OCI-LY1 (cell line): ENCODE results near the gene KRT6B.

Source experiments
- H2AFZ ChIP-seq: fragments of 200-600 bp; sonication (generic), shearing (Covaris generic); 2 replicates; pipeline ENCODE4 v1.6.0; 2014; ENCODE audit warnings: antibody characterized with exemption, mild to moderate bottlenecking, low read length
- H3F3A ChIP-seq: fragments of 200-600 bp; sonication (generic), shearing (Covaris generic); 2 replicates; pipeline ENCODE4 v1.6.0; 2014; ENCODE audit warnings: mild to moderate bottlenecking, antibody characterized with exemption, low read length, moderate library complexity; ENCODE audit not compliant: insufficient read depth
- H3K27ac ChIP-seq: fragments of 200-600 bp; sonication (generic); 2 replicates; pipeline ENCODE4 v1.5.1; 2014; ENCODE audit warnings: low read length, mixed run types, mild to moderate bottlenecking, low read depth; ENCODE audit not compliant: poor library complexity, severe bottlenecking
- H3K27me3 ChIP-seq: fragments of 200-600 bp; sonication (generic); 2 replicates; pipeline ENCODE4 v1.6.0; 2014; ENCODE audit warnings: antibody characterized with exemption, mild to moderate bottlenecking, low read length, moderate library complexity; ENCODE audit not compliant: insufficient read depth
- H3K36me3 ChIP-seq: fragments of 200-600 bp; sonication (generic); 2 replicates; pipeline ENCODE4 v1.6.1; 2014; ENCODE audit warnings: mild to moderate bottlenecking, antibody characterized with exemption, low read length, moderate library complexity, mixed read lengths; ENCODE audit not compliant: insufficient read depth
- H3K4me1 ChIP-seq: fragments of 200-600 bp; sonication (generic); 2 replicates; pipeline ENCODE4 v1.5.1; 2014; ENCODE audit warnings: mild to moderate bottlenecking, low read length, moderate library complexity; ENCODE audit not compliant: insufficient read depth, severe bottlenecking
- H3K4me2 ChIP-seq: fragments of 200-600 bp; sonication (generic), shearing (Covaris generic); 2 replicates; pipeline ENCODE4 v1.6.1; 2014; ENCODE audit warnings: low read length
- H3K4me3 ChIP-seq: fragments of 200-600 bp; sonication (generic); 2 replicates; pipeline ENCODE4 v1.5.1; 2014; ENCODE audit warnings: low read length, low read depth, mild to moderate bottlenecking, mixed read lengths; ENCODE audit not compliant: poor library complexity, severe bottlenecking
- H3K79me2 ChIP-seq: fragments of 200-600 bp; shearing (Covaris generic); 2 replicates; pipeline ENCODE4 v1.6.1; 2016; ENCODE audit warnings: mixed run types, low read length, mixed read lengths; ENCODE audit not compliant: insufficient read depth
- H3K9ac ChIP-seq: fragments of 200-600 bp; sonication (generic), shearing (Covaris generic); 2 replicates; pipeline ENCODE4 v1.6.1; 2014; ENCODE audit warnings: mild to moderate bottlenecking, low read length, mixed read lengths
- H3K9me2 ChIP-seq: fragments of 200-600 bp; sonication (generic), shearing (Covaris generic); 2 replicates; pipeline ENCODE4 v1.6.1; 2014; ENCODE audit warnings: low read depth, mild to moderate bottlenecking, low read length, mixed read lengths
- H3K9me3 ChIP-seq: fragments of 200-600 bp; shearing (Covaris generic); 2 replicates; pipeline ENCODE4 v1.6.1; 2014; ENCODE audit warnings: low read length, mixed read lengths
- H4K20me1 ChIP-seq: fragments of 200-600 bp; sonication (generic), shearing (Covaris generic); 2 replicates; pipeline ENCODE4 v1.6.0; 2016; ENCODE audit warnings: mild to moderate bottlenecking, low read length; ENCODE audit not compliant: insufficient read depth
- CTCF ChIP-seq: fragments of 200-600 bp; sonication (generic), shearing (Covaris generic); IDR thresholded peaks from 2 replicates; pipeline ENCODE4 v1.5.1; 2017; ENCODE audit warnings: mild to moderate bottlenecking, antibody characterized with exemption, low read length, moderate library complexity, mixed read lengths
- EZH2 ChIP-seq: fragments of 200-600 bp; sonication (generic), shearing (Covaris generic); IDR thresholded peaks from 2 replicates; pipeline ENCODE4 v1.8.0; 2017; ENCODE audit warnings: borderline replicate concordance, mixed run types, mild to moderate bottlenecking, antibody characterized with exemption, low read length, moderate library complexity, mixed read lengths

KRT6B gene

GRCh38 chr12:52419656-52420055 is 32.3 kb downstream of the KRT6B start:
- Histone ChIP-seq H2AFZ (no peak overlapping the region), H3K36me3 (no peaks in the 10 kb centered on the region), H3K4me3 (no peak overlapping the region), H4K20me1 (no peaks in the 10 kb centered on the region), H3K9me2 (no peaks in the 10 kb centered on the region), H3K27ac (no peak overlapping the region), H3K27me3 (no peaks in the 10 kb centered on the region; the same call in none of the 2 replicates), H3K4me2 (no peak overlapping the region), H3K4me1 (no peaks in the 10 kb centered on the region), H3K9me3 (no peaks in the 10 kb centered on the region), H3F3A (no peaks in the 10 kb centered on the region), H3K9ac (no peak overlapping the region), H3K79me2 (no peaks in the 10 kb centered on the region)
- TF ChIP-seq CTCF: no peak
- TF ChIP-seq EZH2: no peak

- Histone ChIP-seq H3K9ac (no peak overlapping the region), H3F3A (no peaks in the 10 kb centered on the region), H3K9me2 (no peaks in the 10 kb centered on the region), H4K20me1 (no peaks in the 10 kb centered on the region), H2AFZ (no peak overlapping the region), H3K36me3 (no peaks in the 10 kb centered on the region), H3K4me2 (no peak overlapping the region), H3K9me3 (no peaks in the 10 kb centered on the region), H3K4me3 (no peak overlapping the region), H3K27ac (no peak overlapping the region), H3K4me1 (no peaks in the 10 kb centered on the region), H3K27me3 (no peaks in the 10 kb centered on the region; the same call in none of the 2 replicates), H3K79me2 (no peaks in the 10 kb centered on the region)
- TF ChIP-seq EZH2 (no peak), CTCF (no peak)
These were observed 33.3 kb downstream of the KRT6B start for GRCh38 chr12:52418576-52419110.

DNA sequence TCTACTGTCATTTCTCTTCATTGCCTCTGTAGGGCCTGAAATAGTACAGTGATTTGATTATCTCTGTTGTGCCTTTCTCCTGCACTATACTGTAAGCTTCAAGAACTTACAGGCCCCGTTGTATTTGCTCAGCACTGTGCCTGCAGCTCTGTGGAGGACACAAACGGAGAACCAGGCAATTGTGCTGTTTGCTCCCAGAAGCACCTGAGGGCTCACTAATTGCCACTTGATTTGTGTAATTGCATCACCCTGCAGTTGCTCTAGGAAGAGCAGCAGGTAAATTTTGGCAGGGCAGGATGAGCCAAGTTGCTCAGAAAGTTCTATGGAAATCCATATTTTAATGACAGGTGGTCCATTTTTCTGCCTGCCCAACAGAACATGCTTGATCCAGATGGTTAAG is 34.2 kb downstream of the KRT6B start:
- TF ChIP-seq CTCF (no peak), EZH2 (no peak)
- no peak overlapping the region for H3K9ac ChIP-seq

More for the DNA sequence above, 34.2 kb downstream of the KRT6B start:
- Histone ChIP-seq H3K27ac (no peak overlapping the region), H3K79me2 (no peaks in the 10 kb centered on the region), H3K9me2 (no peaks in the 10 kb centered on the region), H2AFZ (no peak overlapping the region), H3K4me3 (no peak overlapping the region), H3K4me2 (no peak overlapping the region), H3F3A (no peaks in the 10 kb centered on the region), H3K27me3 (no peaks in the 10 kb centered on the region; the same call in none of the 2 replicates), H3K9me3 (no peaks in the 10 kb centered on the region), H4K20me1 (no peaks in the 10 kb centered on the region), H3K36me3 (no peaks in the 10 kb centered on the region), H3K4me1 (no peaks in the 10 kb centered on the region)
